Measurements from ENCODE around the gene CHCHD6.

DNA sequence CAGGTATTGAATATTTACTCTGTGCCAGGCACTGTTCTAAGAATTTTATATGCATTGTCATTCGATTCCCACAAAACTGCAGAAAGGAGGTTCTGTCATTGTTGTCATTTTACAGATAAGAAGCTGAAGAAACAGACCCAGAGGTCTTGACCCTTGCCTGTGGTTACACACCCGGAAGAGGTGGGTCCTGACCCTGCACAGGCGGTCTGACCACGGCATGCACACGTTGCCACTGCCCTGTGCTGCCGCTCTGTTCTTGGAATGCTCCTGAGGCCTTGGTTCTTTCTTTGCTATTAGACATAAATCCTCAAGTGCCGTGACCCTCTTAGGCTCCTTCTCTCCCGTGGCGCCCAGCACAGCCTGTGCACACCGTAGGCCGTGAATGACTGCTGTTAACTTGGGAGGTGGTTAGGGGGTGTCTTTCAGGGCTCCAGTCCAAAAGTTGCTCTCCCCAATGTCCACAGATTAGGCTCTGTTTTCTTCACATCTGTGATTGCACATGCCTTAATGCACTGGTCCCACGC, 204.8 kb downstream of the CHCHD6 start:
- TF ChIP-seq, protein P1, sequence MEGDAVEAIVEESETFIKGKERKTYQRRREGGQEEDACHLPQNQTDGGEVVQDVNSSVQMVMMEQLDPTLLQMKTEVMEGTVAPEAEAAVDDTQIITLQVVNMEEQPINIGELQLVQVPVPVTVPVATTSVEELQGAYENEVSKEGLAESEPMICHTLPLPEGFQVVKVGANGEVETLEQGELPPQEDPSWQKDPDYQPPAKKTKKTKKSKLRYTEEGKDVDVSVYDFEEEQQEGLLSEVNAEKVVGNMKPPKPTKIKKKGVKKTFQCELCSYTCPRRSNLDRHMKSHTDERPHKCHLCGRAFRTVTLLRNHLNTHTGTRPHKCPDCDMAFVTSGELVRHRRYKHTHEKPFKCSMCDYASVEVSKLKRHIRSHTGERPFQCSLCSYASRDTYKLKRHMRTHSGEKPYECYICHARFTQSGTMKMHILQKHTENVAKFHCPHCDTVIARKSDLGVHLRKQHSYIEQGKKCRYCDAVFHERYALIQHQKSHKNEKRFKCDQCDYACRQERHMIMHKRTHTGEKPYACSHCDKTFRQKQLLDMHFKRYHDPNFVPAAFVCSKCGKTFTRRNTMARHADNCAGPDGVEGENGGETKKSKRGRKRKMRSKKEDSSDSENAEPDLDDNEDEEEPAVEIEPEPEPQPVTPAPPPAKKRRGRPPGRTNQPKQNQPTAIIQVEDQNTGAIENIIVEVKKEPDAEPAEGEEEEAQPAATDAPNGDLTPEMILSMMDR (IDR thresholded peaks at IDR 0.05) = no peak
- TF ChIP-seq POLR2AphosphoS5 (IDR thresholded peaks at IDR 0.05) (no peak), POLR2A (IDR thresholded peaks at IDR 0.05) (no peak), EP300 (IDR thresholded peaks at IDR 0.05) (no peak)
